Mesenchymal stem cell (in vitro differentiated cells and primary cell): Measurements from ENCODE around the gene RASGRF2.

Source experiments
- DNase-seq: peaks from one replicate; pipeline ENCODE4 v3.0.0-alpha.2; 2013
- H2AFZ ChIP-seq: one replicate; pipeline ENCODE4 v1.6.1; 2013; ENCODE audit warnings: low read depth, mild to moderate bottlenecking, control low read depth, inconsistent platforms, low read length, moderate library complexity
- H2AK5ac ChIP-seq: 2 replicates; pipeline ENCODE4 v1.6.1; 2013; ENCODE audit warnings: low read length, moderate library complexity, mild to moderate bottlenecking, inconsistent platforms; ENCODE audit not compliant: severe bottlenecking
- H2BK120ac ChIP-seq: one replicate; pipeline ENCODE4 v1.6.1; 2013; ENCODE audit warnings: low read depth, mild to moderate bottlenecking, inconsistent platforms, low read length, moderate library complexity
- H2BK12ac ChIP-seq, 2 experiments: one replicate each; pipeline ENCODE4 v1.6.1; 2013; ENCODE audit warnings: inconsistent platforms in 2 of 2, low read length in 2 of 2, mild to moderate bottlenecking in 2 of 2, moderate library complexity in 2 of 2, control low read depth in 1 of 2
- H2BK15ac ChIP-seq: one replicate; pipeline ENCODE4 v1.6.1; 2013; ENCODE audit warnings: mild to moderate bottlenecking, low read depth, inconsistent platforms; ENCODE audit not compliant: poor library complexity, severe bottlenecking
- H2BK5ac ChIP-seq: 2 replicates; pipeline ENCODE4 v1.6.1; 2013; ENCODE audit warnings: low read depth, mild to moderate bottlenecking, low read length, control low read depth, inconsistent platforms; ENCODE audit not compliant: poor library complexity, severe bottlenecking
- H3K14ac ChIP-seq, 2 experiments: one replicate each; pipeline ENCODE4 v1.6.1; 2013; ENCODE audit warnings: inconsistent platforms in 2 of 2, low read length in 2 of 2, control low read depth in 1 of 2, mild to moderate bottlenecking in 1 of 2, moderate library complexity in 1 of 2
- H3K18ac ChIP-seq, 2 experiments: one replicate each; pipeline ENCODE4 v1.6.1; 2013; ENCODE audit warnings: inconsistent platforms in 2 of 2, low read length in 2 of 2, control low read depth in 1 of 2, low read depth in 1 of 2, mild to moderate bottlenecking in 1 of 2
- H3K23ac ChIP-seq, 2 experiments: one replicate each; pipeline ENCODE4 v1.6.1; 2013; ENCODE audit warnings: inconsistent platforms in 2 of 2, low read length in 2 of 2, mild to moderate bottlenecking in 2 of 2, moderate library complexity in 2 of 2, control low read depth in 1 of 2
- H3K27ac ChIP-seq: 2 replicates; pipeline ENCODE4 v1.5.1; 2013; ENCODE audit warnings: mild to moderate bottlenecking, moderate library complexity, low read length, control low read depth, inconsistent platforms; ENCODE audit not compliant: poor library complexity, severe bottlenecking
- H3K27me3 ChIP-seq, 2 experiments: 2 replicates each; pipeline versions ENCODE4 v1.6.1 to v1.7.0; 2013; ENCODE audit warnings: low read length in 2 of 2, mild to moderate bottlenecking in 2 of 2, moderate library complexity in 2 of 2, control low read depth in 1 of 2, inconsistent platforms in 1 of 2; ENCODE audit not compliant: control insufficient read depth in 1 of 2, insufficient read depth in 1 of 2
- H3K36me3 ChIP-seq, 2 experiments: 2 replicates each; pipeline versions ENCODE4 v1.6.1 to v1.7.0; 2013; ENCODE audit warnings: low read length in 2 of 2, control low read depth in 1 of 2, inconsistent platforms in 1 of 2, low read depth in 1 of 2, mild to moderate bottlenecking in 1 of 2; ENCODE audit not compliant: insufficient read depth in 2 of 2, control insufficient read depth in 1 of 2
- H3K4ac ChIP-seq, 2 experiments: one replicate each; pipeline ENCODE4 v1.6.1; 2013; ENCODE audit warnings: inconsistent platforms in 2 of 2, low read length in 2 of 2, mild to moderate bottlenecking in 2 of 2, moderate library complexity in 2 of 2, control low read depth in 1 of 2, low read depth in 1 of 2
- H3K4me1 ChIP-seq: 2 replicates; pipeline ENCODE4 v1.6.1; 2013; ENCODE audit warnings: low read depth, low read length, control low read depth; ENCODE audit not compliant: control insufficient read depth, insufficient read depth
- H3K4me2 ChIP-seq: 2 replicates; pipeline ENCODE4 v1.6.1; 2013; ENCODE audit warnings: low read length, mild to moderate bottlenecking, inconsistent platforms; ENCODE audit not compliant: poor library complexity, severe bottlenecking
- H3K4me3 ChIP-seq, 2 experiments: 2 replicates each; pipeline versions ENCODE4 v1.5.1 to v1.7.0; 2013; ENCODE audit warnings: low read length in 2 of 2, mild to moderate bottlenecking in 2 of 2, control low read depth in 1 of 2, low read depth in 1 of 2; ENCODE audit not compliant: insufficient read depth in 1 of 2
- H3K79me1 ChIP-seq: replicated peaks from 2 replicates; pipeline ENCODE4 v1.6.1; 2013; ENCODE audit warnings: mild to moderate bottlenecking, control low read depth, low read length, inconsistent platforms; ENCODE audit not compliant: poor library complexity, severe bottlenecking
- H3K9ac ChIP-seq: 2 replicates; pipeline ENCODE4 v1.7.0; 2013; ENCODE audit warnings: mild to moderate bottlenecking, low read length, moderate library complexity
- H3K9me3 ChIP-seq: 2 replicates; pipeline ENCODE4 v1.7.0; 2013; ENCODE audit warnings: mild to moderate bottlenecking, low read length; ENCODE audit not compliant: control insufficient read depth
- H4K8ac ChIP-seq: one replicate; pipeline ENCODE4 v1.6.1; 2013; ENCODE audit warnings: inconsistent platforms, mild to moderate bottlenecking, low read length, moderate library complexity
- H4K91ac ChIP-seq: one replicate; pipeline ENCODE4 v1.6.1; 2013; ENCODE audit warnings: mild to moderate bottlenecking, low read length, inconsistent platforms
- WGBS: methylation state at CpG from one replicate; pipeline ENCODE4 v1.1.7; 2013; ENCODE audit warnings: mixed read lengths; 5-methylcytosine and 5-hydroxymethylcytosine counted together

RASGRF2 gene

GRCh38 chr5:81241001-81241400 lies 280.8 kb downstream of the RASGRF2 start:
- H3K36me3 ChIP-seq = no peaks in the 10 kb centered on the region
- H3K23ac ChIP-seq = no peak overlapping the region
- no peak overlapping the region for H3K4me2 ChIP-seq
- no peak overlapping the region for H3K4ac ChIP-seq
- no peak overlapping the region for H2BK120ac ChIP-seq
- H3K27me3 ChIP-seq = no peaks in the 10 kb centered on the region
- H2AFZ ChIP-seq = no peak overlapping the region
- H3K18ac ChIP-seq = no peak overlapping the region
- no peak overlapping the region for H3K9ac ChIP-seq
- H2BK12ac ChIP-seq = no peak overlapping the region
- H3K9me3 ChIP-seq = no peaks in the 10 kb centered on the region
- H2BK5ac ChIP-seq = no peak overlapping the region
- no peak overlapping the region for H4K8ac ChIP-seq
- 84% methylated on average over 4 of the region's 5 CpGs for WGBS
- no peak overlapping the region for H2BK15ac ChIP-seq
- no peak overlapping the region for H3K27ac ChIP-seq
- no peak for DNase-seq
- H4K91ac ChIP-seq = no peak overlapping the region
- no peak overlapping the region for H2AK5ac ChIP-seq
- H3K14ac ChIP-seq = no peak overlapping the region
- H3K79me1 ChIP-seq = peaks cover 1% of the 10 kb centered on the region
- no peak overlapping the region for H3K4me3 ChIP-seq
- H3K4me1 ChIP-seq = no peaks in the 10 kb centered on the region

GRCh38 chr5:81241961-81242648 lies 281.9 kb downstream of the RASGRF2 start:
- Histone ChIP-seq H2BK120ac (no peak overlapping the region), H3K23ac (no peak overlapping the region), H3K14ac (no peak overlapping the region), H3K27ac (no peak overlapping the region), H4K91ac (no peak overlapping the region), H2BK5ac (no peak overlapping the region), H3K36me3 (no peaks in the 10 kb centered on the region), H3K9ac (no peak overlapping the region), H3K9me3 (no peaks in the 10 kb centered on the region), H3K4me3 (no peak overlapping the region), H3K79me1 (peaks cover 3% of the 10 kb centered on the region), H3K4ac (no peak overlapping the region), H3K4me2 (no peak overlapping the region), H3K4me1 (no peaks in the 10 kb centered on the region), H3K18ac (no peak overlapping the region), H3K27me3 (no peaks in the 10 kb centered on the region), H4K8ac (no peak overlapping the region), H2AFZ (no peak overlapping the region), H2BK12ac (no peak overlapping the region), H2AK5ac (no peak overlapping the region), H2BK15ac (no peak overlapping the region)
- no peak for DNase-seq
- WGBS = 83% methylated on average over 8 of the region's 8 CpGs

GRCh38 chr5:81242906-81243436 lies 282.8 kb downstream of the RASGRF2 start:
- Histone ChIP-seq H2BK15ac (no peak overlapping the region), H3K4me2 (no peak overlapping the region), H3K14ac (no peak overlapping the region), H3K4ac (no peak overlapping the region), H3K4me3 (no peak overlapping the region), H3K9ac (no peak overlapping the region), H3K23ac (no peak overlapping the region), H2BK120ac (no peak overlapping the region), H3K79me1 (peaks cover 3% of the 10 kb centered on the region), H2AFZ (no peak overlapping the region), H3K27me3 (no peaks in the 10 kb centered on the region), H2AK5ac (no peak overlapping the region), H3K36me3 (no peaks in the 10 kb centered on the region), H3K9me3 (no peaks in the 10 kb centered on the region), H3K4me1 (no peaks in the 10 kb centered on the region), H2BK5ac (no peak overlapping the region), H3K27ac (no peak overlapping the region), H4K91ac (no peak overlapping the region), H4K8ac (no peak overlapping the region), H3K18ac (no peak overlapping the region), H2BK12ac (no peak overlapping the region)
- WGBS = 98% methylated on average over 3 of the region's 4 CpGs
- DNase-seq = no peak

GRCh38 chr5:81244451-81244850 lies 284.3 kb downstream of the RASGRF2 start:
- no peak overlapping the region for H2BK12ac ChIP-seq
- no peaks in the 10 kb centered on the region for H3K9me3 ChIP-seq
- no peak overlapping the region for H3K9ac ChIP-seq
- H3K23ac ChIP-seq = no peak overlapping the region
- H4K8ac ChIP-seq = no peak overlapping the region
- H3K4me3 ChIP-seq = no peak overlapping the region
- no peak overlapping the region for H3K4ac ChIP-seq
- no peak overlapping the region for H2BK5ac ChIP-seq
- 92% methylated on average over 4 of the region's 4 CpGs for whole genome bisulfite sequencing
- no peak overlapping the region for H3K18ac ChIP-seq
- H3K4me1 ChIP-seq = no peaks in the 10 kb centered on the region
- H4K91ac ChIP-seq = no peak overlapping the region
- H3K27ac ChIP-seq = no peak overlapping the region
- H3K36me3 ChIP-seq = no peaks in the 10 kb centered on the region
- no peak overlapping the region for H2BK120ac ChIP-seq
- no peak overlapping the region for H2AFZ ChIP-seq
- no peak overlapping the region for H3K4me2 ChIP-seq
- no peak overlapping the region for H2AK5ac ChIP-seq
- H3K27me3 ChIP-seq = no peaks in the 10 kb centered on the region
- no peak overlapping the region for H3K14ac ChIP-seq
- peaks cover 3% of the 10 kb centered on the region for H3K79me1 ChIP-seq
- DNase-seq = no peak
- no peak overlapping the region for H2BK15ac ChIP-seq
